Measurements from ENCODE around the gene MYRIP. TPM values are rescaled to one million over a fixed set of nuclear protein-coding genes. Genes with fewer than 3 reads are reported as not detected.
"Not testable (repeated sequence)": the region's sequence is repeated elsewhere in the genome, so short reads cannot be mapped to it uniquely, and the experiment has no call there.

MYRIP gene
- total and polyA plus RNA-seq, 5 donors from 2014 or later: not detected

DNA sequence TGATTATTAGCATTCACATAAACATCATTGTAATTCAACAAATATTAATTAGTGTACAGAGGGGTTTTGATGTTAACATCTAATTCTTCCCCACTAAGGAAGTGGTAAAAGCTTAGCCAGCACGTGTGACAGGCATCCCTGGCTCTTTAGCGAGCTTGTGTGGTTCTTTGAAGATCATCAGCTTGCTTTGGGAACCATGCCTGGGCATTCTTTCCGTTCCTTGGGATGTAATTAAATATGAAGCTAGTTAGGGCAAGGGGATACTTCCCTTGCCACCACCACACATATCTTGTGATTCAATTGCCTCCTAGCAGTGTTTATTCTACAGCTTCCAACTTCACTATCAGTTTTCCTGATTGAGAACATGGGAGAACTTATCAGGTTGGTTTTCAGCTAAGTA is 246.5 kb downstream of the MYRIP start:
- Histone ChIP-seq H3K27me3 (ENCODE audit: control insufficient read depth, insufficient read depth, low read length) (no peaks in the 10 kb centered on the region), H3K4me3 (ENCODE audit: low read depth, low read length) (no peak overlapping the region), H3K9me3 (ENCODE audit: control insufficient read depth in 2 of 2, low read length in 2 of 2) (no peaks in the 10 kb centered on the region), H3K36me3 (ENCODE audit: control insufficient read depth, insufficient read depth, low read length) (no peaks in the 10 kb centered on the region), H3K4me1 (ENCODE audit: control insufficient read depth, insufficient read depth, low read length, poor library complexity, severe bottlenecking) (no peaks in the 10 kb centered on the region), H3K27ac (ENCODE audit: insufficient read depth, low read length, poor library complexity, severe bottlenecking) (no peak overlapping the region)
- Mint-ChIP-seq H3K9me3 (peaks cover 0 to 5% (median 2%) of the 10 kb centered on the region in 7 donors), H3K4me3 (no peak overlapping the region), H3K27me3 (peaks cover 15% of the 10 kb centered on the region), H3K4me1 (no peaks in the 10 kb centered on the region), H3K36me3 (no peaks in the 10 kb centered on the region), H3K27ac (no peak overlapping the region)
- DNase-seq (no peak), ATAC-seq (ENCODE audit: low read depth in 2 of 2) (no peak)

DNA sequence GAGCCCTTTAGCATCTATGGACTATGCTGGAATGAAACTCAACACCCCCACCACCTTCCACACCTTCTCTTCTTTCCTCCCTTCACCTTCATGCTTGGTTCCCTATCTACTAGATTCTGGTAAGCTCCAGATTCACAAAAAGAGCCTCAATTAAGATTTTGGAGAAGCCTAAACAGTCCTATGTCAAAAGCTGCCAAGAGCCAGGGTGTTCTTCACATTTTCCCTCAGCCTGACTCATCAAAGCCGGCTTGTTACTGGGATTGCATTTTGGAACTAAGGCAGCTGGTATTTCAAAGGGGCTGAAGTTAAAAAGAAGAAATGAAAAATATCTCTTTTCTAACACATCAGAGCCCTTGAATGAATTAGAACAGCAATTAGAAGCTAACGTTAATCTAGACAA is 247.7 kb downstream of the MYRIP start:
- Mint-ChIP-seq H3K27me3 (peaks cover 13% of the 10 kb centered on the region), H3K4me3 (no peak overlapping the region), H3K4me1 (no peaks in the 10 kb centered on the region), H3K9me3 (peaks cover 0 to 6% (median 4%) of the 10 kb centered on the region in 7 donors), H3K36me3 (no peaks in the 10 kb centered on the region), H3K27ac (no peak overlapping the region)
- DNase-seq (no peak), ATAC-seq (ENCODE audit: low read depth in 2 of 2) (no peak)
- Histone ChIP-seq H3K27ac (ENCODE audit: insufficient read depth, low read length, poor library complexity, severe bottlenecking) (no peak overlapping the region), H3K4me1 (ENCODE audit: control insufficient read depth, insufficient read depth, low read length, poor library complexity, severe bottlenecking) (no peaks in the 10 kb centered on the region), H3K4me3 (ENCODE audit: low read depth, low read length) (no peak overlapping the region), H3K9me3 (ENCODE audit: control insufficient read depth in 2 of 2, low read length in 2 of 2) (no peaks in the 10 kb centered on the region), H3K27me3 (ENCODE audit: control insufficient read depth, insufficient read depth, low read length) (no peaks in the 10 kb centered on the region), H3K36me3 (ENCODE audit: control insufficient read depth, insufficient read depth, low read length) (no peaks in the 10 kb centered on the region)

DNA sequence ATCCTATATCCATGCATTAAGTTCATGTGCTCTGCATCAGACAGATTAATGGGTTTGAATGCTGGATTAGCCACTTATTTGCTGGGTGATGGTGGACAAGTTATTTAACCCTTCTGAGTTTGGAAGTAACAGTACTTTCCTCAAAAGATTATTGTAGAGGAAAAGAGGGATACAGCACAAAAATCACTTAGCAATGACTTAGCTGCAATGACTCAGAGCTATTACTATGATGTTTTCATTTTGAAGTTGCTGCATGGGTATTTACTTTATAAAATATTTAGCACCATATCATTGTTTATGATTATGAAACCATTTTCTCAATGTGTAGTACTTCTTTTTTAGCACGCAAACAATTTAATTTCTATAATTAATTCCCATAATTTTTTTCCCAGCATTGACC is 248.4 kb downstream of the MYRIP start:
- Histone ChIP-seq H3K4me3 (ENCODE audit: low read depth, low read length) (no peak overlapping the region), H3K27me3 (ENCODE audit: control insufficient read depth, insufficient read depth, low read length) (no peaks in the 10 kb centered on the region), H3K4me1 (ENCODE audit: control insufficient read depth, insufficient read depth, low read length, poor library complexity, severe bottlenecking) (no peaks in the 10 kb centered on the region), H3K9me3 (ENCODE audit: control insufficient read depth in 2 of 2, low read length in 2 of 2) (no peaks in the 10 kb centered on the region), H3K36me3 (ENCODE audit: control insufficient read depth, insufficient read depth, low read length) (no peaks in the 10 kb centered on the region), H3K27ac (ENCODE audit: insufficient read depth, low read length, poor library complexity, severe bottlenecking) (no peak overlapping the region)
- Mint-ChIP-seq H3K36me3 (no peaks in the 10 kb centered on the region), H3K9me3 (peaks cover 0 to 7% (median 4%) of the 10 kb centered on the region in 7 donors), H3K4me3 (no peak overlapping the region), H3K27ac (no peak overlapping the region), H3K27me3 (peaks cover 10% of the 10 kb centered on the region), H3K4me1 (no peaks in the 10 kb centered on the region)
- ATAC-seq (ENCODE audit: low read depth in 2 of 2) (no peak), DNase-seq (no peak)

DNA sequence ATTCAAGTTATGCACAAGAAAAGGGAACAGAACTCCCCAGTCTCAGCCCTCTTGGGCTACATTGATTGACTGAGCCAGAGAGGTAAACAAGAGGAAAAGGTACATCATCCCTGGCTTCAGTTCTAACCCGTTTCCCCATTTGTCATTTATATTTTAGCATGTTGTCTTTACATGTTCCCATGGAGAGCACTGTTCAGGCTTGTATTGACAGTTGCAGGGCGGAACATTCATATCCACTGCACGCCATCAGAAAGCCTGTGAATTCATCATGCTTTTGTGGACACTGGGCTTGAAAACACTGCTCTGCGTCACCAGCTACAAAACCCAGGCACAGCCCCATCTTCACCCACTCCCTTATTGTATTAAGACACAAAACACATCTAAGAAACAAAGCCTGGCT is 259.2 kb downstream of the MYRIP start:
- H3K27me3 Mint-ChIP-seq: peaks cover 5% of the 10 kb centered on the region
- DNase-seq (no peak), ATAC-seq (ENCODE audit: low read depth in 2 of 2) (no peak)
- Histone ChIP-seq H3K4me1 (ENCODE audit: control insufficient read depth, insufficient read depth, low read length, poor library complexity, severe bottlenecking) (no peaks in the 10 kb centered on the region), H3K27me3 (ENCODE audit: control insufficient read depth, insufficient read depth, low read length) (peaks cover 2% of the 10 kb centered on the region), H3K27ac (ENCODE audit: insufficient read depth, low read length, poor library complexity, severe bottlenecking) (no peak overlapping the region), H3K9me3 (ENCODE audit: control insufficient read depth in 2 of 2, low read length in 2 of 2) (no peaks in the 10 kb centered on the region), H3K36me3 (ENCODE audit: control insufficient read depth, insufficient read depth, low read length) (no peaks in the 10 kb centered on the region), H3K4me3 (ENCODE audit: low read depth, low read length) (no peak overlapping the region)
- no peaks in the 10 kb centered on the region for H3K36me3 Mint-ChIP-seq
- H3K9me3 Mint-ChIP-seq: peaks cover 0 to 1% (median 0%) of the 10 kb centered on the region in 7 donors
- H3K4me3 Mint-ChIP-seq: no peak overlapping the region
- H3K4me1 Mint-ChIP-seq: no peaks in the 10 kb centered on the region
- no peak overlapping the region for H3K27ac Mint-ChIP-seq

DNA sequence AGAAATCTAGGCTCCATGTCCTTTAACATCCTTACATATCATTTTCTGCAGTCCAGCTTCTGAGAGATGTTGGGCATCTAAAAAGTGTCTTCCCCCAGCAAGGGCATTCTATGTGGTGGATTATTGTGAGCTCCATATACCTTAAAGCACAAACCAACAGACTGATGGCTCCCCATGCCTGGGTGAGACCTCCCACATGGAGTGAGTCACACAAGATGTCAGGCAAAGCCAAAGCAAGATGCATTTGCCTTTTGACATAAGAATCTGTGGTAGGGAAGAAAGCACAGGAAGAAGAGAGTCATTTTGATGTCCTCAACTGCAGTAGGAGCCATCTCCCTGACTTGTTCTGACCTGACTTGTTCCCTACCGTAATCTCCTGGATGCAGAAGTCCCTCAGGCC is 261.4 kb downstream of the MYRIP start:
- no peaks in the 10 kb centered on the region for H3K36me3 ChIP-seq (ENCODE audit: control insufficient read depth, insufficient read depth, low read length)
- Mint-ChIP-seq H3K9me3 (peaks cover 0 to 1% (median 0%) of the 10 kb centered on the region in 7 donors), H3K4me1 (no peaks in the 10 kb centered on the region), H3K36me3 (no peaks in the 10 kb centered on the region), H3K27me3 (peaks cover 5% of the 10 kb centered on the region), H3K4me3 (no peak overlapping the region), H3K27ac (no peak overlapping the region)
- no peak overlapping the region for H3K4me3 ChIP-seq (ENCODE audit: low read depth, low read length)
- no peaks in the 10 kb centered on the region for H3K4me1 ChIP-seq (ENCODE audit: control insufficient read depth, insufficient read depth, low read length, poor library complexity, severe bottlenecking)
- ATAC-seq (ENCODE audit: low read depth in 2 of 2): no peak
- peaks cover 4% of the 10 kb centered on the region for H3K27me3 ChIP-seq (ENCODE audit: control insufficient read depth, insufficient read depth, low read length)
- no peak for DNase-seq
- H3K27ac ChIP-seq (ENCODE audit: insufficient read depth, low read length, poor library complexity, severe bottlenecking): no peak overlapping the region
- no peaks in the 10 kb centered on the region for H3K9me3 ChIP-seq (ENCODE audit: control insufficient read depth in 2 of 2, low read length in 2 of 2)

DNA sequence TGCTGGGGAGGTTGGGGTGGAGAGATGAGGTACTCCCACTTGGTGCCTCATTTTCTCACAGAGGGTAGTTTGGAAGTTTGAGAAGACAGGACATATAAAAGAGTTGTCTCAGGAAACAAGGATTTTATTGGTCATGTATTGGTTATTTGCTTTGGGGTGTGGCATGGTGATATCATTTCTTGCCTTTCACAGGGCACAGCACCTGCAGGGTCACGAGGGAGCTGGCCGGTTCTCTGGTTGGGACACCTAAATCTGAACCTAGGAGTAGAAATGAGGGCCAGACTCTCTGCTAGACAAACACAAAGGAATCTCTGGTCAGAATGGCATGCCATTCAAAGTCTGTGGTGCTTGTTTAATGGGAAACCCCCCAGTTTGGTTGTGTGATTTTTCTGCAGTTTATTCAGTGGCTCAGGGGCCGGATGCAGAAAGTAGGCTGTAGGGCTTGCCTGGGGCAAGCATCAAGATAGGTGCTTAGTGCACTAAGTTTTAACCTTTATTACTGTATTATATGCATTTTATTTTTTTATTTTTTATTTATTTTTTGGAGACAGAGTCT is 262.4 kb downstream of the MYRIP start:
- Mint-ChIP-seq H3K27me3 (peaks cover 5% of the 10 kb centered on the region), H3K27ac (no peak overlapping the region), H3K4me3 (no peak overlapping the region), H3K36me3 (no peaks in the 10 kb centered on the region), H3K9me3 (peaks cover 0 to 1% (median 0%) of the 10 kb centered on the region in 7 donors), H3K4me1 (no peaks in the 10 kb centered on the region)
- Histone ChIP-seq H3K9me3 (ENCODE audit: control insufficient read depth in 2 of 2, low read length in 2 of 2) (no peaks in the 10 kb centered on the region), H3K27me3 (ENCODE audit: control insufficient read depth, insufficient read depth, low read length) (peaks cover 4% of the 10 kb centered on the region), H3K4me3 (ENCODE audit: low read depth, low read length) (no peak overlapping the region), H3K27ac (ENCODE audit: insufficient read depth, low read length, poor library complexity, severe bottlenecking) (no peak overlapping the region), H3K36me3 (ENCODE audit: control insufficient read depth, insufficient read depth, low read length) (no peaks in the 10 kb centered on the region), H3K4me1 (ENCODE audit: control insufficient read depth, insufficient read depth, low read length, poor library complexity, severe bottlenecking) (no peaks in the 10 kb centered on the region)
- no peak for ATAC-seq (ENCODE audit: low read depth in 2 of 2)
- DNase-seq: no peak

DNA sequence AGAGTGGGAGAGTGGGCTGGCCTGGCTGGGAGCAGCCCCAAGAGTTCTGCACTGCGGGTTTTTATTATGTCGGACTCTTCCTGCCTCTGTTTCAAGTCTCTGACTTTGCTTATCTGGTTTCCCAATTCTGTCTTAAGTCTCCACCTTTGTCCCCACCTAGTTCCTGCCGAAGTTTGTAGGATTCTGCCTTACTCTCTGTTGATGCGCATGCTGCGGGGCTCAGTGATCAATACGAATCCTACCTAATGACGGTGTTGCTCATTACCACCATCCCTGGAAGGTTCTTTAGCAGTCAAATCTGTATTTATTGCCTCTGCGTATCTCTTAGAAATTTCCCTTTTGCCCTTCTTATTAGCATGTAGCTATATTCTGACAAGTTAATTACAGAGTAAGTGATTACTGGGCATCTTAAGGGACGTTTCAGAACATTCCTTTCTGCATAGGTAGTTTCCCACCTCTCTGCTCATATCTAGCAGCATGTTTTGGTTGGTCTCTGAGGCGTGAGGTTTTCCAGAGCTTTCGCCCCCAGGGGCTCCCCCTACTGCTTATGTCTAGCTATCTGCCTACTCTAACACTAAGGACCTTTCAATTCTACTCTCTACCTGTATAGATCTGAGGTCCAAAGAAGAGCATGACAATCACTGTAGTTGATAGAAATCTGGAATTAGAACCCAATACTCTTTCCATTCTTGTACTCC is 264.1 kb downstream of the MYRIP start:
- Histone ChIP-seq H3K9me3 (ENCODE audit: control insufficient read depth in 2 of 2, low read length in 2 of 2) (no peaks in the 10 kb centered on the region), H3K4me1 (ENCODE audit: control insufficient read depth, insufficient read depth, low read length, poor library complexity, severe bottlenecking) (no peaks in the 10 kb centered on the region), H3K36me3 (ENCODE audit: control insufficient read depth, insufficient read depth, low read length) (no peaks in the 10 kb centered on the region), H3K4me3 (ENCODE audit: low read depth, low read length) (no peak overlapping the region), H3K27me3 (ENCODE audit: control insufficient read depth, insufficient read depth, low read length) (peaks cover 4% of the 10 kb centered on the region), H3K27ac (ENCODE audit: insufficient read depth, low read length, poor library complexity, severe bottlenecking) (no peak overlapping the region)
- Mint-ChIP-seq H3K27me3 (peaks cover 5% of the 10 kb centered on the region), H3K4me3 (no peak overlapping the region), H3K27ac (no peak overlapping the region), H3K9me3 (peaks cover 0 to 1% (median 0%) of the 10 kb centered on the region in 7 donors), H3K36me3 (no peaks in the 10 kb centered on the region), H3K4me1 (no peaks in the 10 kb centered on the region)
- DNase-seq (no peak), ATAC-seq (ENCODE audit: low read depth in 2 of 2) (no peak)

DNA sequence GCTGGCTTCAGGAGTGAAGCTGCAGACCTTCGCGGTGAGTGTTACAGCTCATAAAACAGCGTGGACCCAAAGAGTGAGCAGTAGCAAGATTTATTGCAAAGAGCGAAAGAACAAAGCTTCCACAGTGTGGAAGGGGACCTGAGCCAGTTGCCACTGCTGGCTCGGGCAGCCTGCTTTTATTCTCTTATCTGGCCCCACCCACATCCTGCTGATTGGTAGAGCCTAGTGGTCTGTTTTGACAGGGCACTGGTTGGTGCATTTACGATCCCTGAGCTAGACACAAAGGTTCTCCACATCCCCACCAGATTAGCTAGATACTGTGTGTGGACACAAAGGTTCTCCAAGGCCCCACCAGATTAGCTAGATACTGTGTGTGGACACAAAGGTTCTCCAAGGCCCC is 267.7 kb downstream of the MYRIP start:
- H3K36me3 ChIP-seq (ENCODE audit: control insufficient read depth, insufficient read depth, low read length); H3K27ac ChIP-seq (ENCODE audit: insufficient read depth, low read length, poor library complexity, severe bottlenecking); H3K27me3 ChIP-seq (ENCODE audit: control insufficient read depth, insufficient read depth, low read length); H3K4me1 Mint-ChIP-seq; H3K9me3 Mint-ChIP-seq; DNase-seq; H3K27ac Mint-ChIP-seq; H3K4me1 ChIP-seq (ENCODE audit: control insufficient read depth, insufficient read depth, low read length, poor library complexity, severe bottlenecking); H3K4me3 ChIP-seq (ENCODE audit: low read depth, low read length); ATAC-seq (ENCODE audit: low read depth in 2 of 2); H3K36me3 Mint-ChIP-seq; H3K4me3 Mint-ChIP-seq; H3K27me3 Mint-ChIP-seq; H3K9me3 ChIP-seq (ENCODE audit: control insufficient read depth in 2 of 2, low read length in 2 of 2): not testable (repeated sequence)

All from CD4-positive, CD25-positive, alpha-beta regulatory T cell (primary cell).